ENCODE data around the gene CDH10. TPM values are rescaled to one million over a fixed set of nuclear protein-coding genes. Genes with fewer than 3 reads are reported as not detected.
A peak's percentile ranks its signal among the peaks of the same experiment; 100 is the strongest.

The CDH10 gene
- polyA plus RNA-seq, 1 donor: 0.52 TPM

- no peaks in the 10 kb centered on the region for H3K36me3 ChIP-seq (ENCODE audit: control insufficient read depth, insufficient read depth, low read length)
- H3K4me3 ChIP-seq (ENCODE audit: low read length): no peak overlapping the region
- no peaks in the 10 kb centered on the region for H3K9me3 ChIP-seq (ENCODE audit: control insufficient read depth, low read depth, low read length)
- no peak for DNase-seq
- H3K27me3 ChIP-seq (ENCODE audit: control insufficient read depth, insufficient read depth, low read length): no peaks in the 10 kb centered on the region
- H3K4me1 ChIP-seq (ENCODE audit: control insufficient read depth, insufficient read depth, low read length): no peaks in the 10 kb centered on the region
- no peak overlapping the region for H3K27ac ChIP-seq (ENCODE audit: low read length)
- WGBS (ENCODE audit: insufficient coverage, low lambda C conversion rate): 100% methylated on average over 1 of the region's 3 CpGs
Observed at GRCh38 chr5:24497145-24497544, 147.6 kb downstream of the CDH10 start.

GRCh38 chr5:24496268-24496667, 148.5 kb downstream of the CDH10 start:
- no peaks in the 10 kb centered on the region for H3K36me3 ChIP-seq (ENCODE audit: control insufficient read depth, insufficient read depth, low read length)
- WGBS (ENCODE audit: insufficient coverage, low lambda C conversion rate): 20% methylated on average over 1 of the region's 2 CpGs
- H3K27ac ChIP-seq (ENCODE audit: low read length): no peak overlapping the region
- no peaks in the 10 kb centered on the region for H3K27me3 ChIP-seq (ENCODE audit: control insufficient read depth, insufficient read depth, low read length)
- no peaks in the 10 kb centered on the region for H3K4me1 ChIP-seq (ENCODE audit: control insufficient read depth, insufficient read depth, low read length)
- no peak for DNase-seq
- no peak overlapping the region for H3K4me3 ChIP-seq (ENCODE audit: low read length)
- H3K9me3 ChIP-seq (ENCODE audit: control insufficient read depth, low read depth, low read length): no peaks in the 10 kb centered on the region

GRCh38 chr5:24492229-24492628, 152.5 kb downstream of the CDH10 start:
- H3K27ac ChIP-seq (ENCODE audit: low read length): no peak overlapping the region
- no peaks in the 10 kb centered on the region for H3K4me1 ChIP-seq (ENCODE audit: control insufficient read depth, insufficient read depth, low read length)
- H3K4me3 ChIP-seq (ENCODE audit: low read length): no peak overlapping the region
- DNase-seq: no peak
- no peaks in the 10 kb centered on the region for H3K27me3 ChIP-seq (ENCODE audit: control insufficient read depth, insufficient read depth, low read length)
- H3K36me3 ChIP-seq (ENCODE audit: control insufficient read depth, insufficient read depth, low read length): no peaks in the 10 kb centered on the region
- WGBS (ENCODE audit: insufficient coverage, low lambda C conversion rate): 67% methylated on average over 1 of the region's 3 CpGs
- H3K9me3 ChIP-seq (ENCODE audit: control insufficient read depth, low read depth, low read length): no peaks in the 10 kb centered on the region

- WGBS (ENCODE audit: insufficient coverage, low lambda C conversion rate): no CpG with 5 or more reads among the region's 3 CpGs
- DNase-seq: no peak
- no peaks in the 10 kb centered on the region for H3K4me1 ChIP-seq (ENCODE audit: control insufficient read depth, insufficient read depth, low read length)
- no peak overlapping the region for H3K4me3 ChIP-seq (ENCODE audit: low read length)
- no peak overlapping the region for H3K27ac ChIP-seq (ENCODE audit: low read length)
- H3K27me3 ChIP-seq (ENCODE audit: control insufficient read depth, insufficient read depth, low read length): no peaks in the 10 kb centered on the region
- no peaks in the 10 kb centered on the region for H3K36me3 ChIP-seq (ENCODE audit: control insufficient read depth, insufficient read depth, low read length)
- H3K9me3 ChIP-seq (ENCODE audit: control insufficient read depth, low read depth, low read length): no peaks in the 10 kb centered on the region
Observed at GRCh38 chr5:24491490-24491889, 153.3 kb downstream of the CDH10 start.

- Histone ChIP-seq H3K4me3 (ENCODE audit: low read length) (no peak overlapping the region), H3K4me1 (ENCODE audit: control insufficient read depth, insufficient read depth, low read length) (no peaks in the 10 kb centered on the region), H3K27me3 (ENCODE audit: control insufficient read depth, insufficient read depth, low read length) (no peaks in the 10 kb centered on the region), H3K36me3 (ENCODE audit: control insufficient read depth, insufficient read depth, low read length) (no peaks in the 10 kb centered on the region), H3K9me3 (ENCODE audit: control insufficient read depth, low read depth, low read length) (no peaks in the 10 kb centered on the region), H3K27ac (ENCODE audit: low read length) (no peak overlapping the region)
- 67% methylated on average over 1 of the region's 19 CpGs for WGBS (ENCODE audit: insufficient coverage, low lambda C conversion rate)
- DNase-seq: no peak
Observed at GRCh38 chr5:24487368-24488229, 157.2 kb downstream of the CDH10 start.

GRCh38 chr5:24480952-24481351, 163.8 kb downstream of the CDH10 start:
- H3K36me3 ChIP-seq (ENCODE audit: control insufficient read depth, insufficient read depth, low read length): no peaks in the 10 kb centered on the region
- no peak overlapping the region for H3K27ac ChIP-seq (ENCODE audit: low read length)
- no peaks in the 10 kb centered on the region for H3K9me3 ChIP-seq (ENCODE audit: control insufficient read depth, low read depth, low read length)
- DNase-seq: no peak
- H3K4me3 ChIP-seq (ENCODE audit: low read length): no peak overlapping the region
- H3K4me1 ChIP-seq (ENCODE audit: control insufficient read depth, insufficient read depth, low read length): no peaks in the 10 kb centered on the region
- no peaks in the 10 kb centered on the region for H3K27me3 ChIP-seq (ENCODE audit: control insufficient read depth, insufficient read depth, low read length)

GRCh38 chr5:24477958-24478357, 166.8 kb downstream of the CDH10 start:
- no peaks in the 10 kb centered on the region for H3K9me3 ChIP-seq (ENCODE audit: control insufficient read depth, low read depth, low read length)
- 100% methylated on average over 1 of the region's 5 CpGs for WGBS (ENCODE audit: insufficient coverage, low lambda C conversion rate)
- H3K4me3 ChIP-seq (ENCODE audit: low read length): no peak overlapping the region
- no peak overlapping the region for H3K27ac ChIP-seq (ENCODE audit: low read length)
- H3K4me1 ChIP-seq (ENCODE audit: control insufficient read depth, insufficient read depth, low read length): no peaks in the 10 kb centered on the region
- DNase-seq: no peak
- no peaks in the 10 kb centered on the region for H3K27me3 ChIP-seq (ENCODE audit: control insufficient read depth, insufficient read depth, low read length)
- H3K36me3 ChIP-seq (ENCODE audit: control insufficient read depth, insufficient read depth, low read length): no peaks in the 10 kb centered on the region

GRCh38 chr5:24475101-24475500, 169.7 kb downstream of the CDH10 start:
- no CpG with 5 or more reads among the region's 1 CpG for WGBS (ENCODE audit: insufficient coverage, low lambda C conversion rate)
- H3K4me1 ChIP-seq (ENCODE audit: control insufficient read depth, insufficient read depth, low read length): no peaks in the 10 kb centered on the region
- no peaks in the 10 kb centered on the region for H3K36me3 ChIP-seq (ENCODE audit: control insufficient read depth, insufficient read depth, low read length)
- H3K27me3 ChIP-seq (ENCODE audit: control insufficient read depth, insufficient read depth, low read length): no peaks in the 10 kb centered on the region
- DNase-seq: no peak
- no peak overlapping the region for H3K4me3 ChIP-seq (ENCODE audit: low read length)
- no peaks in the 10 kb centered on the region for H3K9me3 ChIP-seq (ENCODE audit: control insufficient read depth, low read depth, low read length)
- no peak overlapping the region for H3K27ac ChIP-seq (ENCODE audit: low read length)

- Histone ChIP-seq H3K4me3 (ENCODE audit: low read length) (no peak overlapping the region), H3K4me1 (ENCODE audit: control insufficient read depth, insufficient read depth, low read length) (no peaks in the 10 kb centered on the region), H3K27me3 (ENCODE audit: control insufficient read depth, insufficient read depth, low read length) (no peaks in the 10 kb centered on the region), H3K27ac (ENCODE audit: low read length) (no peak overlapping the region), H3K9me3 (ENCODE audit: control insufficient read depth, low read depth, low read length) (no peaks in the 10 kb centered on the region), H3K36me3 (ENCODE audit: control insufficient read depth, insufficient read depth, low read length) (no peaks in the 10 kb centered on the region)
- no peak for DNase-seq
- 75% methylated on average over 2 of the region's 3 CpGs for WGBS (ENCODE audit: insufficient coverage, low lambda C conversion rate)
Observed at GRCh38 chr5:24474685-24475084, 170.1 kb downstream of the CDH10 start.

- no peaks in the 10 kb centered on the region for H3K36me3 ChIP-seq (ENCODE audit: control insufficient read depth, insufficient read depth, low read length)
- no peaks in the 10 kb centered on the region for H3K9me3 ChIP-seq (ENCODE audit: control insufficient read depth, low read depth, low read length)
- DNase-seq: no peak
- no peak overlapping the region for H3K4me3 ChIP-seq (ENCODE audit: low read length)
- H3K27me3 ChIP-seq (ENCODE audit: control insufficient read depth, insufficient read depth, low read length): no peaks in the 10 kb centered on the region
- H3K4me1 ChIP-seq (ENCODE audit: control insufficient read depth, insufficient read depth, low read length): no peaks in the 10 kb centered on the region
- no peak overlapping the region for H3K27ac ChIP-seq (ENCODE audit: low read length)
Observed at GRCh38 chr5:24472518-24472917, 172.3 kb downstream of the CDH10 start.

GRCh38 chr5:24444414-24444813, 200.4 kb downstream of the CDH10 start:
- H3K36me3 ChIP-seq (ENCODE audit: control insufficient read depth, insufficient read depth, low read length): no peaks in the 10 kb centered on the region
- no CpG with 5 or more reads among the region's 2 CpGs for WGBS (ENCODE audit: insufficient coverage, low lambda C conversion rate)
- H3K27ac ChIP-seq (ENCODE audit: low read length): no peak overlapping the region

More at GRCh38 chr5:24444414-24444813, 200.4 kb downstream of the CDH10 start:
- Histone ChIP-seq H3K4me3 (ENCODE audit: low read length) (no peak overlapping the region), H3K9me3 (ENCODE audit: control insufficient read depth, low read depth, low read length) (no peaks in the 10 kb centered on the region), H3K4me1 (ENCODE audit: control insufficient read depth, insufficient read depth, low read length) (no peaks in the 10 kb centered on the region), H3K27me3 (ENCODE audit: control insufficient read depth, insufficient read depth, low read length) (no peaks in the 10 kb centered on the region)
- DNase-seq: peak in 1 of 2 donors; percentile 3

Data from large intestine (tissue), 3 donors.